GM12878 (cell line): ENCODE data around the gene LST1. TPM values are rescaled to one million over a fixed set of nuclear protein-coding genes. Genes with fewer than 3 reads are reported as not detected.

Experiments
- ATAC-seq: fragments of 200-7000 bp; cut with Tn5 transposase; 3 replicates; pipeline ENCODE4 v1.9.1; 2020; ENCODE audit warnings: mild to moderate bottlenecking, moderate library complexity
- BruUV-seq: library from RNA; stranded (reverse); fragments of 400-500 nt; replicated peaks from 2 replicates; lab custom pipeline; 2021; lab: Mats Ljungman, UMichigan
- CTCF ChIA-PET: fragments of 300-600 bp; sonication (Branson Sonifier 250); formaldehyde crosslinking; extraction: SDS; loops from one replicate; lab custom pipeline; 2021; ENCODE audit warnings: inconsistent platforms; lab: Yijun Ruan, JAX
- POLR2A ChIA-PET: fragments of 350-600 bp; formaldehyde crosslinking; extraction: SDS; loops from one replicate; lab custom pipeline; 2021; ENCODE audit warnings: inconsistent platforms; lab: Charles Lee
- RAD21 ChIA-PET: fragments of 300-600 bp; sonication (Branson Sonifier 250); formaldehyde crosslinking; loops from one replicate; lab custom pipeline; 2023; ENCODE audit warnings: antibody characterized with exemption; ENCODE audit not compliant: unreplicated experiment; lab: Charles Lee
- SMC1A ChIA-PET: fragments of 300-600 bp; sonication (Branson Sonifier 250); formaldehyde crosslinking; loops from one replicate; lab custom pipeline; 2023; ENCODE audit not compliant: unreplicated experiment, uncharacterized antibody; lab: Charles Lee
- DNase-seq: peaks from one replicate; pipeline ENCODE4 v3.0.0-alpha.2; 2011; ENCODE audit warnings: low read depth, low spot score
- FAIRE-seq: peaks from 3 replicates; lab custom pipeline; 2011; peaks lifted over from hg19 to GRCh38; lab: Jason Lieb, UNC
- H2AFZ ChIP-seq: 2 replicates; pipeline ENCODE4 v1.6.0; 2011; ENCODE audit warnings: low read depth, low read length, control low read depth; ENCODE audit not compliant: control insufficient read depth
- H3K27ac ChIP-seq: 2 replicates; pipeline ENCODE4 v1.5.1; 2011; ENCODE audit warnings: control low read depth; ENCODE audit not compliant: control insufficient read depth, insufficient read depth
- H3K27me3 ChIP-seq, 2 experiments: replicated peaks in 1 of 2; 2 replicates each; pipeline versions ENCODE4 v1.6.0 to v1.6.1; 2011; ENCODE audit warnings: low read length in 1 of 2; ENCODE audit not compliant: control insufficient read depth in 2 of 2, insufficient read depth in 2 of 2
- H3K36me3 ChIP-seq, 2 experiments: 2 replicates each; pipeline ENCODE4 v1.5.1; 2011; ENCODE audit warnings: low read length in 1 of 2; ENCODE audit not compliant: control insufficient read depth in 2 of 2, insufficient read depth in 2 of 2
- H3K4me1 ChIP-seq: 2 replicates; pipeline ENCODE4 v1.6.1; 2011; ENCODE audit warnings: mild to moderate bottlenecking, low read length, moderate library complexity, mixed read lengths; ENCODE audit not compliant: control insufficient read depth, insufficient read depth
- H3K4me2 ChIP-seq: 2 replicates; pipeline ENCODE4 v1.6.0; 2011; ENCODE audit warnings: control low read depth; ENCODE audit not compliant: control insufficient read depth, insufficient read depth
- H3K4me3 ChIP-seq: fragments of 200-600 bp; sonication (generic); 2 replicates; pipeline ENCODE4 v1.5.1; 2016
- H3K79me2 ChIP-seq: 2 replicates; pipeline ENCODE4 v1.6.0; 2011; ENCODE audit warnings: low read length; ENCODE audit not compliant: control insufficient read depth, insufficient read depth
- H3K9ac ChIP-seq: 2 replicates; pipeline ENCODE4 v1.8.0; 2011; ENCODE audit warnings: low read length, control low read depth, mixed read lengths; ENCODE audit not compliant: control insufficient read depth, insufficient read depth
- H3K9me3 ChIP-seq: replicated peaks from 3 replicates; pipeline ENCODE4 v1.5.1; 2011; ENCODE audit warnings: mild to moderate bottlenecking, low read length; ENCODE audit not compliant: control insufficient read depth, insufficient read depth
- H4K20me1 ChIP-seq: 2 replicates; pipeline ENCODE4 v1.6.0; 2011; ENCODE audit not compliant: control insufficient read depth, insufficient read depth
- CBFB ChIP-seq: IDR thresholded peaks from 2 replicates; pipeline ENCODE4 v1.6.1; 2016; ENCODE audit warnings: antibody characterized with exemption, low read depth
- ESRRA ChIP-seq: IDR thresholded peaks from 2 replicates; pipeline ENCODE4 v1.6.1; 2012; ENCODE audit warnings: mild to moderate bottlenecking, low read length, improper control_type of control experiment
- FOXK2 ChIP-seq: fragments of 450-650 bp; IDR thresholded peaks from 2 replicates; pipeline ENCODE4 v1.6.1; 2017; ENCODE audit warnings: mild to moderate bottlenecking, moderate library complexity
- IKZF1 ChIP-seq: fragments of 450-650 bp; conservative IDR thresholded peaks from 2 replicates; pipeline ENCODE4 v1.6.1; 2017; ENCODE audit warnings: antibody characterized with exemption, mild to moderate bottlenecking
- KDM1A ChIP-seq: fragments of 200-600 bp; sonication (generic); IDR thresholded peaks from 2 replicates; pipeline ENCODE4 v1.6.1; 2016; ENCODE audit warnings: borderline replicate concordance
- POLR2AphosphoS5 ChIP-seq: IDR thresholded peaks from 2 replicates; pipeline ENCODE4 v1.6.1; 2011; ENCODE audit warnings: mild to moderate bottlenecking, low read length, inconsistent platforms
- SMARCA5 ChIP-seq: fragments of 450-650 bp; IDR thresholded peaks from 2 replicates; pipeline ENCODE4 v1.6.1; 2017; ENCODE audit warnings: mild to moderate bottlenecking
- WGBS: methylation state at CpG from one replicate; pipeline ENCODE4 v1.1.6; 2016; ENCODE audit warnings: low lambda C conversion rate; ENCODE audit not compliant: insufficient replicate concordance, insufficient coverage; ENCODE audit errors: missing lambda C conversion rate; 5-methylcytosine and 5-hydroxymethylcytosine counted together
- in situ Hi-C: fragments of 300-500 bp; cut with MboI; formaldehyde crosslinking; loops from 9 replicates; pipeline ENCODE4 v1.14.3; 2018; ENCODE audit warnings: mixed read lengths
- intact Hi-C: fragments of 100-400 bp; cut with micrococcal nuclease; formaldehyde crosslinking; loops from one replicate; pipeline ENCODE4 v1.14.2; 2022; ENCODE audit not compliant: unreplicated experiment
- polyA plus RNA-seq, 11 experiments: library from polyadenylated mRNA; depleted of rRNA in 4 of 11; unstranded in 6 of 11; stranded (reverse) in 5 of 11; fragments of >200 nt; fragmentation: Nextera tagmentation in 4 of 11; fragmentation: Illumina TruSeq in 1 of 11; extraction: Ambion mirVana in 4 of 11; extraction: Trizol in 1 of 11; gene quantifications; 1 replicate in 1 of 11; 2 replicates in 10 of 11; pipeline versions ENCODE4 v1.2.1 to v1.2.3, GENCODE V29; 2011 to 2016; ENCODE audit warnings: inconsistent platforms in 2 of 11, missing spikeins in 2 of 11, low read depth in 1 of 11
- total RNA-seq, 4 experiments: library from RNA; depleted of rRNA in 3 of 4; stranded (reverse); fragments of >200 nt in 3 of 4; fragmentation: Illumina TruSeq in 1 of 4; extraction: Trizol in 1 of 4; gene quantifications; 2 replicates each; pipeline versions ENCODE4 v1.2.1 to v1.2.3, GENCODE V29; 2013 to 2021

LST1 gene
- total and polyA plus RNA-seq, 10 of the 15 experiments (the other 5 are each of a cell fraction or from before 2014, with no cell fraction given): 4.1 to 35.5 (median 16.4) TPM

- no peak for TF ChIP-seq ESRRA
- no peak for TF ChIP-seq KDM1A
- no peak for TF ChIP-seq POLR2AphosphoS5
- TF ChIP-seq IKZF1: peak; percentile 69
- no peak for TF ChIP-seq SMARCA5
Observed at GRCh38 chr6:31578184-31579118, 7.6 kb upstream of the LST1 start (continued).

GRCh38 chr6:31579119-31579505, 7.0 kb upstream of the LST1 start:
- SMC1A ChIA-PET: interaction anchor here (2.4 to 45.5 kb wide), 3 partner anchors 16 to 31 kb away, joined by 8 to 1989 read pairs (median 523); partner anchors contain the start of genes ATP6V1G2, DDX39B, LTA and NCR3

More at GRCh38 chr6:31579119-31579505, 7.0 kb upstream of the LST1 start:
- DNase-seq (no peak), FAIRE-seq (no peak), ATAC-seq (no peak)
- CTCF ChIA-PET: interaction anchor here (1.1 to 31.0 kb wide), 3 partner anchors 14 to 85 kb away, joined by 3 to 2098 read pairs (median 789); partner anchors contain the start of genes ATP6V1G2, DDX39B, LST1 and LTA
- in situ Hi-C loops (no loop called here), intact Hi-C loops (no loop called here)
- Histone ChIP-seq H3K4me1 (peaks cover 39% of the 10 kb centered on the region), H3K27me3 (no peaks in the 10 kb centered on the region), H2AFZ (no peak overlapping the region), H3K36me3 (peaks cover 0 to 7% of the 10 kb centered on the region in 2 experiments; a peak in 2 of 4 replicates), H3K9ac (no peak overlapping the region), H3K27ac (peak overlapping the region; percentile 91), H3K4me2 (peak overlapping the region; percentile 95), H4K20me1 (no peaks in the 10 kb centered on the region), H3K9me3 (no peaks in the 10 kb centered on the region), H3K4me3 (peak overlapping the region; percentile 93; the same call in 1 of the 2 replicates), H3K79me2 (peaks cover 80% of the 10 kb centered on the region)
- WGBS: 34% methylated on average over 3 of the region's 3 CpGs
- RAD21 ChIA-PET: interaction anchor here (6.2 to 17.5 kb wide), 3 partner anchors 9 to 26 kb away, joined by 53 to 620 read pairs (median 466); partner anchors contain the start of genes ATP6V1G2, LTA, NCR3 and NFKBIL1
- no TSS peak for BruUV-seq
- POLR2A ChIA-PET: interaction anchor here (5.2 to 17.1 kb wide), 5 partner anchors 5 to 29 kb away, joined by 42 to 282 read pairs (median 222); partner anchors contain the start of genes ATP6V1G2, LST1, LTB and NCR3
- TF ChIP-seq CBFB (0 out of 2 replicates have a peak, but pooled peaks have one; percentile 10), FOXK2 (no peak)
